A673 (cell line): ENCODE data around the gene PEAR1.

ENCODE experiments used
- EZH2 ChIP-seq: fragments of 200-600 bp; sonication (generic); IDR thresholded peaks from 2 replicates; pipeline ENCODE4 v1.6.1; 2017; ENCODE audit warnings: borderline replicate concordance, low read depth, mild to moderate bottlenecking, mixed read lengths, antibody characterized with exemption, low read length; ENCODE audit not compliant: poor library complexity, severe bottlenecking
- TF ChIP-seq, protein P1 (sequence below): fragments of 300-800, 200-600 bp; sonication (generic); conservative IDR thresholded peaks from 2 replicates; pipeline ENCODE4 v1.5.1; 2017; ENCODE audit warnings: low read depth, mild to moderate bottlenecking, antibody characterized with exemption, low read length, moderate library complexity, mixed read lengths

- TF ChIP-seq, protein P1, sequence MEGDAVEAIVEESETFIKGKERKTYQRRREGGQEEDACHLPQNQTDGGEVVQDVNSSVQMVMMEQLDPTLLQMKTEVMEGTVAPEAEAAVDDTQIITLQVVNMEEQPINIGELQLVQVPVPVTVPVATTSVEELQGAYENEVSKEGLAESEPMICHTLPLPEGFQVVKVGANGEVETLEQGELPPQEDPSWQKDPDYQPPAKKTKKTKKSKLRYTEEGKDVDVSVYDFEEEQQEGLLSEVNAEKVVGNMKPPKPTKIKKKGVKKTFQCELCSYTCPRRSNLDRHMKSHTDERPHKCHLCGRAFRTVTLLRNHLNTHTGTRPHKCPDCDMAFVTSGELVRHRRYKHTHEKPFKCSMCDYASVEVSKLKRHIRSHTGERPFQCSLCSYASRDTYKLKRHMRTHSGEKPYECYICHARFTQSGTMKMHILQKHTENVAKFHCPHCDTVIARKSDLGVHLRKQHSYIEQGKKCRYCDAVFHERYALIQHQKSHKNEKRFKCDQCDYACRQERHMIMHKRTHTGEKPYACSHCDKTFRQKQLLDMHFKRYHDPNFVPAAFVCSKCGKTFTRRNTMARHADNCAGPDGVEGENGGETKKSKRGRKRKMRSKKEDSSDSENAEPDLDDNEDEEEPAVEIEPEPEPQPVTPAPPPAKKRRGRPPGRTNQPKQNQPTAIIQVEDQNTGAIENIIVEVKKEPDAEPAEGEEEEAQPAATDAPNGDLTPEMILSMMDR: no peak
- TF ChIP-seq EZH2: no peak
Measured at GRCh38 chr1:156936721-156937220, 43.3 kb downstream of the PEAR1 start.
